K562 treated with DMSO at 1 percent for 48 hours (cell line): ENCODE data around the gene AZGP1. TPM values are rescaled to one million over a fixed set of nuclear protein-coding genes. Genes with fewer than 3 reads are reported as not detected.

Experiments used
- total RNA-seq: library from RNA; unstranded; fragments of 300-600 nt; gene quantifications from 2 replicates; pipeline ENCODE4 v1.2.3, GENCODE V29; 2022; ENCODE audit warnings: low replicate concordance; ENCODE audit errors: extremely low read depth

AZGP1 gene
- total RNA-seq: not detected in 2 replicates

DNA sequence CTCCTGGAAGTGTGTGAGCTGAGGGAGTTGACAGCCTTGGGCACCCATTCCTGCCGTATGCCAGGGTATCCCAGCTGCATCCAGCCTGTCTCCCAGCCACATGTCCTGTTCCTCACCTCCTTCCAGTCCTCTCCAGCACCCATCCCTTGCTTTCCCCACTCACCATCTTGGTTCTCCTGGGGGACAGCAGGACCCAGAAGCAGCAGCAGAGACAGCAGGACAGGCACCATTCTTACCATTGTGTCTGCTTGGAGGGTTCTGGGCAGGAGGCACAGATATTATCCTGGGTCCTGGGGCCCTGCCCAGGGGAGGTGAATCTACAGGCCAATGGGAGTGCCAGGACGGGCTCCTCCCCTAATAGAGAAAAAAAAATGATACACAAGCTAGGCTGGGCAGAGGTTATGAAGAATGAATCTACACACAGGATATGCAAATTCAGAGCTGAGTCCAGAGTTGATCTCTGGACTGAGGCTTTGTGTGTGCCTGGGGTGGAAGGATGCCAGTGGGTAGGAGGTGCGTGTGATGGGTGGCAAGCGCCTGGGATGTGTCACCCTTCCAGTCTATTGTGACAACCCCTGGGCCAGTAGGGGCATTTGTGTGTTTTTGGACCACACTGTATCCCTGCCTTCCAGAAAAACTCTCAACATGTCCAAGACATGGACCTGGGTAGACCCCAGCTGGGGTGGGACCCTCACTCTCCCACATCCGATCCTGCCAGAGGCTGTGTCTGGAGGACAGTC lies at the start of gene AZGP1:
TSS of gene AZGP1 (minus strand) at position 250 of the 740 bp plus-strand sequence. CDS start at position 239, 11 bp downstream.

DNA sequence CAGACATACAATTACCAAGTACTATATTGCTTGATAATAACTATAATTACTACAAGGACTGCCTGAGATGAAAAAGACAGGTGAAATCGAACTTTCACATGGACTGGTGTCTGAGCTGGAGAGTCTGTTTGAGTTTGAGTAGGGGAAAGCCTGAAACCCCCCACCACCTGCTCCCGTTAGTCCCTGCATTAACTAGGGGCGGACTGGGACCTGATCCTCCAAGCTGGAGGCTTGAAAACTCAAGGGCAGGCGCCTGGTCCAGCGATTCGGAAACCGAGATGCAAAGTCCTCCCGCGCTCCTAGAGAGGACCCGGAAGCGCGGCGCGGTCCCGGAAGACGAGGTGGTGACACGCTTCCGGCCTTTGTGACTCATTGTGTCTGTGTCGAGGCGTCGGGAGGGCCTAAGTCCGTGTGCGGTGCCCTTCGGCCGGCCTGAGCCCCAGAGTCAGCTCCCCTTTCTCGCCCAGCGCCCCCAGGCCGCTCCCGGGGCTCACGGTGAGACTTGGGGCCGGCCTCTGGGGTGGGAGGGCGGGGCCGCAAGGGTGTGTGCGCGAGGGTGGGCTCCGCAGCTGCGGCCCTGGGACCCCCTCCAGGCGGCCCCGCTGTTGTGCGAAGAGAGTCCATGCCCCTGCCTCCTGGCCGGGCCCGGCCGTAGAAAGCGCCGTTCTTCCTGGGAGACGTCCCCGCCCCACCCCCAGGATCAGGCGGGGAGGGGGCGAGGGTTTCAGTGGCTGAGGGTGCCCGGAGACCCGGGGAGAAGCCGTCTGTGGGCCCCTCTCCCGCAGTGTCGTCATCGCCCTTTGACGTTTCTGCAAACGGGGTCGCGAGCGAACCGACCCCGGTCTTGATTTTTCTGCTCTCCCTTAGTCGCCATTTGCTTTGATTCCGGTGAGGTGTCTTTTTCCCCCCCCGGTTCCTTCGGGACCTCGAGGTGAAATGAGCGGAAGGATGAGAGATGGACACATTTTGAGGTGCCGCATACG lies 39.7 kb upstream of the AZGP1 start, which contains the start of gene ZKSCAN1:
TSS of gene ZKSCAN1 (plus strand) at position 365 of the 983 bp plus-strand sequence. CDS start 7,911 bp downstream, outside the sequence.

DNA sequence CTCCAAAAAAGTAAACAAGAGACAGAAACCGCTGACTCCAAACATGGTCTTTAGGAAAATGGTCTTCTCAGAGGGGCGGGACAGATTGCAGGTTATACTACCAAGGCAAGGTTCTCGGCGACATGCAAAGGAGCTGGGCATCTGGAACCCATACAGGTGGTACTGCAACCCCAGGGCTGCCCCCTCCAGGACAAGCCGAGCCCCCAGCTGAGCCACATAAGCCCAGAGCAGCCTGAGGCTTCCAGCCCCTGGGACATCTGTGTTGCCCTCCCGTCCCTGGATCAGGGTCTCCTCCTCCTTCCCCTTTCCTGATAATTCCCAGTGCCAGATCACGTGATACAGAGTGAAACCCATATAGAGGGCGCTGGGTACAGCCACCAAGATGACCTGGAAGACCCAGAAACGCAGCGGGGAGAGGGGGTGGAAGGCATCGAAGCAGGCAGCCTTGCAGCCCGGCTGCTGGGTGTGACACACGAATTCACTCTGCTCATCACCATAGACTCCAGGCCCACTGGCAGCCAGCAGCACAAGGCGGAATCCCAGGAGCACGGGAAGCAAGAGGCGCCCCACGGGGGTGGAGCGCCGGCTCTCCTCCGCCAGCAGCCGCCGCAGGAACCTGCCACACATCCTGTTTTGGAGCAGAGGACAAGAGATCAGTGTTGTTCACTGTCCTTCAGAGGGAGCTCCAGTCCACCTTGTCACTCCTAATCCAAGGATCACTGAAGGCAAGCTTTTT lies 46.7 kb downstream of the AZGP1 start, which contains the start of gene GJC3:
TSS of gene GJC3 (minus strand) at position 627 of the 736 bp plus-strand sequence. CDS start at position 627, 0 bp downstream.

DNA sequence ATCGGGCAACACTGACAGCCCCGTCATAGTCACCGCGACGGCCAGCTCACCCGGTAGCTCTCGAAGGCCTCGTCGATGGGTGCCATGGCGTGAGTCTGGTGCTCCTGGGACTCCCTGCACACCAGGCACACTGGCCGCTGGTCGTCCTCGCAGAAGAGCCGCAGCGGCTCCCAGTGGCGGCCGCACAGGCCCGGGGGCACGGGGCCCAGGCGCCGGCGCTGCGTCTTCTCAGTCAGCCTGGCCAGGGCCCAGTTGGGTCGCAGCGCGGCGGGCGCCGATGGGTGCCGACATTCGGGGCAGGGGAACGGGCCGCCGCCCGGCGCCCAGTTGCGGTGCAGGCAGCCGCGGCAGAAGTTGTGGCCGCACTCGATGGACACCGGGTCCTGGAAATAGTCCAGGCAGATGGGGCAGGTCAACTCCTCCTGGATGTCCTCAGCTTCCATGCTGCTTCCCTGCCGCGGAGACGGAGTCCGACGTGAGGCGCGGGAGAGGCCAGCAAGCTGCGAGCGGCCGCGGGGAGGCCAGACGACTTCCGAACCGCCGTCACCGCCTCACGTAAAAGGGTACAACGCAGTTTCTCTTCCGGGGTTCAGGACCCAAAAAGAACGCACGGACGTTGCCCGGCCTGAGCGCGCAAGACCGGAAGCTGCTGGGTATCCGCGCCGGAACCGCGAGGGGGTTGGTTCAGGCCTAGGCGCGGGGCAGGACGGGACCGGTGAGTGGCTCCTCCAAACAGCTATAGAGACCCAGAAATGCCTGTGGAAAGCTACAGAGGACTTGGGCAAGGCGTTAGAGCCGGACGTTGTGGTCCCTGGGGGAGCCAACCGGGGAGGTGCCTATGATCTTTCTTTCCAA lies 56.6 kb downstream of the AZGP1 start, which contains the start of gene TRIM4:
TSS of gene TRIM4 (minus strand) at position 572 of the 855 bp plus-strand sequence. CDS start at position 443, 129 bp downstream.

Other genes with a start within 250 kb of the AZGP1 start
- not detected in 2 replicates for gene CYP3A7, start 240.8 kb downstream of the AZGP1 start, total RNA-seq
- gene CYP3A4, start 191.8 kb downstream of the AZGP1 start, total RNA-seq: not detected in 2 replicates
- gene CYP3A43, start 148.0 kb downstream of the AZGP1 start, total RNA-seq: not detected in 2 replicates
- not detected in 2 replicates for gene OR2AE1, start 99.0 kb downstream of the AZGP1 start, total RNA-seq
- not detected in 2 replicates for gene TRIM4, start 56.5 kb downstream of the AZGP1 start, total RNA-seq
- not detected in 2 replicates for gene GJC3, start 46.4 kb downstream of the AZGP1 start, total RNA-seq
- not detected in 2 replicates for gene ZKSCAN1, start 39.6 kb upstream of the AZGP1 start, total RNA-seq
- not detected in 2 replicates for gene ZSCAN21, start 73.7 kb upstream of the AZGP1 start, total RNA-seq
- gene ZNF3, start 105.7 kb upstream of the AZGP1 start, total RNA-seq: not detected in 2 replicates
- gene COPS6, start 112.9 kb upstream of the AZGP1 start, total RNA-seq: 306 TPM in 1 of 2 replicates, not detected in the other
- 392 and 458 TPM in 2 replicates for gene MCM7, start 125.4 kb upstream of the AZGP1 start, total RNA-seq
- not detected in 2 replicates for gene AP4M1, start 125.6 kb upstream of the AZGP1 start, total RNA-seq
- not detected in 2 replicates for gene TAF6, start 143.3 kb upstream of the AZGP1 start, total RNA-seq
- not detected in 2 replicates for gene CNPY4, start 143.6 kb upstream of the AZGP1 start, total RNA-seq
- not detected in 2 replicates for gene MBLAC1, start 150.9 kb upstream of the AZGP1 start, total RNA-seq
- 1,877 TPM in 1 of 2 replicates, not detected in the other for gene LAMTOR4, start 172.9 kb upstream of the AZGP1 start, total RNA-seq
- not detected in 2 replicates for gene TRAPPC14, start 182.7 kb upstream of the AZGP1 start, total RNA-seq
- gene GAL3ST4, start 192.6 kb upstream of the AZGP1 start, total RNA-seq: not detected in 2 replicates
- not detected in 2 replicates for gene GPC2, start 201.3 kb upstream of the AZGP1 start, total RNA-seq
- gene STAG3, start 201.9 kb upstream of the AZGP1 start, total RNA-seq: not detected in 2 replicates
- gene PVRIG, start 243.9 kb upstream of the AZGP1 start, total RNA-seq: not detected in 2 replicates